ENCODE measurements around the gene MXRA7.
"Not testable (repeated sequence)": the region's sequence is repeated elsewhere in the genome, so short reads cannot be mapped to it uniquely, and the experiment has no call there.

The MXRA7 gene

GRCh38 chr17:76715496-76715830 lies 4.7 kb upstream of the MXRA7 start:
- DNase-seq: no peak

- DNase-seq: peak; percentile 76
These were observed 4.2 kb upstream of the MXRA7 start for GRCh38 chr17:76714822-76715495.

- no peak for DNase-seq
These were observed 3.6 kb upstream of the MXRA7 start for GRCh38 chr17:76714336-76714735.

GRCh38 chr17:76713765-76714164 lies 3.0 kb upstream of the MXRA7 start:
- no peak for DNase-seq

- DNase-seq: not testable (repeated sequence)
These were observed 1.6 kb upstream of the MXRA7 start for GRCh38 chr17:76712321-76712720.

GRCh38 chr17:76709951-76710862 lies 558 bp downstream of the MXRA7 start:
- not testable (repeated sequence) for DNase-seq

- no peak for DNase-seq
These were observed 1.5 kb downstream of the MXRA7 start for GRCh38 chr17:76709077-76709950.

- DNase-seq: no peak
These were observed 2.6 kb downstream of the MXRA7 start for GRCh38 chr17:76707985-76708807.

GRCh38 chr17:76706817-76707216 lies 3.9 kb downstream of the MXRA7 start:
- DNase-seq: no peak

- DNase-seq: no peak
These were observed 6.0 kb downstream of the MXRA7 start for GRCh38 chr17:76704805-76705204.

- DNase-seq: no peak
These were observed 7.7 kb downstream of the MXRA7 start for GRCh38 chr17:76702941-76703637.

GRCh38 chr17:76702076-76702475 lies 8.7 kb downstream of the MXRA7 start:
- DNase-seq: no peak

- DNase-seq: no peak
These were observed 9.2 kb downstream of the MXRA7 start for GRCh38 chr17:76701471-76701967.

- DNase-seq: no peak
These were observed 9.9 kb downstream of the MXRA7 start for GRCh38 chr17:76700617-76701470.

- no peak for DNase-seq
These were observed 10.5 kb downstream of the MXRA7 start for GRCh38 chr17:76700270-76700616.

- not testable (repeated sequence) for DNase-seq
These were observed 12.2 kb downstream of the MXRA7 start for GRCh38 chr17:76698466-76698977.

- DNase-seq: no peak
These were observed 12.9 kb downstream of the MXRA7 start for GRCh38 chr17:76697702-76698465.

GRCh38 chr17:76696763-76697701 lies 13.7 kb downstream of the MXRA7 start:
- no peak for DNase-seq
